Muscle of leg (tissue), 11 donors: ENCODE data around the gene SUPT5H. TPM values are rescaled to one million over a fixed set of nuclear protein-coding genes. Genes with fewer than 3 reads are reported as not detected.

ENCODE experiments used
- DNase-seq: peaks from one replicate; pipeline ENCODE4 v3.0.0; 2013
- H3K27ac ChIP-seq: one replicate; pipeline ENCODE4 v1.5.1; 2013; ENCODE audit warnings: mild to moderate bottlenecking, low read length, control low read depth
- H3K27me3 ChIP-seq: one replicate; pipeline ENCODE4 v1.6.1; 2013; ENCODE audit warnings: low read length; ENCODE audit not compliant: control insufficient read depth, insufficient read depth
- H3K36me3 ChIP-seq: one replicate; pipeline ENCODE4 v1.6.1; 2013; ENCODE audit warnings: low read length; ENCODE audit not compliant: control insufficient read depth, insufficient read depth
- H3K4me1 ChIP-seq: one replicate; pipeline ENCODE4 v1.6.1; 2013; ENCODE audit warnings: low read length; ENCODE audit not compliant: control insufficient read depth, insufficient read depth
- H3K4me3 ChIP-seq: one replicate; pipeline ENCODE4 v1.5.1; 2013; ENCODE audit warnings: low read length, control low read depth
- H3K9me3 ChIP-seq: replicated peaks from 2 replicates; pipeline ENCODE4 v1.6.1; 2013; ENCODE audit warnings: low read depth, low read length; ENCODE audit not compliant: control insufficient read depth
- WGBS: methylation state at CpG from one replicate; pipeline ENCODE4 v1.1.5; 2013; ENCODE audit warnings: missing lambda C conversion rate; ENCODE audit not compliant: insufficient coverage; 5-methylcytosine and 5-hydroxymethylcytosine counted together
- polyA plus RNA-seq, 8 donors: library from polyadenylated mRNA; unstranded; fragments of 120-200 nt; gene quantifications; one replicate each; pipeline versions ENCODE4 v1.2.1 to v1.2.3, GENCODE V29; 2013; ENCODE audit warnings: inconsistent platforms in 1 of 8, low replicate concordance in 1 of 8; ENCODE audit not compliant: insufficient read length in 8 of 8, insufficient read depth in 1 of 8
- total RNA-seq: library from RNA; stranded (reverse); fragments of 120-200 nt; gene quantifications from one replicate; pipeline ENCODE4 v1.2.4, GENCODE V29; 2013

SUPT5H gene
- total and polyA plus RNA-seq, 9 donors = 50.0 to 108 (median 99.6) TPM

GRCh38 chr19:39480337-39481228 is 35.2 kb downstream of the SUPT5H start, which contains the start of gene TIMM50:
TSS of gene TIMM50 (plus strand) at chr19:39480838. CDS start at chr19:39480854, 16 bp downstream.
- Histone ChIP-seq H3K4me1 (peaks cover 18% of the 10 kb centered on the region), H3K27me3 (no peaks in the 10 kb centered on the region), H3K4me3 (peak within 1 kb of the TSS; percentile 89), H3K36me3 (peaks cover 34% of the 10 kb centered on the region), H3K27ac (peak within 1 kb of the TSS; percentile 85), H3K9me3 (no peaks in the 10 kb centered on the region)
- WGBS = under 1% methylated on average over 43 of the region's 62 CpGs
- peak; percentile 98 for DNase-seq

GRCh38 chr19:39481229-39481545 is 35.8 kb downstream of the SUPT5H start:
- 3% methylated on average over 8 of the region's 12 CpGs for WGBS
- no peak for DNase-seq
- Histone ChIP-seq H3K4me1 (peaks cover 18% of the 10 kb centered on the region), H3K27me3 (no peaks in the 10 kb centered on the region), H3K9me3 (no peaks in the 10 kb centered on the region), H3K4me3 (peak overlapping the region; percentile 89), H3K36me3 (peaks cover 34% of the 10 kb centered on the region), H3K27ac (peak overlapping the region; percentile 85)

GRCh38 chr19:39481676-39482075 is 36.3 kb downstream of the SUPT5H start:
- H3K9me3 ChIP-seq = no peaks in the 10 kb centered on the region
- H3K4me1 ChIP-seq = peaks cover 18% of the 10 kb centered on the region
- H3K27me3 ChIP-seq = no peaks in the 10 kb centered on the region
- 79% methylated on average over 10 of the region's 11 CpGs for WGBS
- peaks cover 34% of the 10 kb centered on the region for H3K36me3 ChIP-seq
- H3K4me3 ChIP-seq = peak overlapping the region; percentile 89
- no peak for DNase-seq
- no peak overlapping the region for H3K27ac ChIP-seq

- peaks cover 18% of the 10 kb centered on the region for H3K4me1 ChIP-seq
- peaks cover 45% of the 10 kb centered on the region for H3K36me3 ChIP-seq
- no peaks in the 10 kb centered on the region for H3K27me3 ChIP-seq
- DNase-seq = no peak
- no CpG with 5 or more reads among the region's 6 CpGs for WGBS
- H3K4me3 ChIP-seq = no peak overlapping the region
- no peaks in the 10 kb centered on the region for H3K9me3 ChIP-seq
- no peak overlapping the region for H3K27ac ChIP-seq
Observed at GRCh38 chr19:39483141-39483540, 37.8 kb downstream of the SUPT5H start.

GRCh38 chr19:39489756-39490155 is 44.4 kb downstream of the SUPT5H start:
- 75% methylated on average over 2 of the region's 10 CpGs for WGBS
- Histone ChIP-seq H3K4me3 (no peak overlapping the region), H3K9me3 (no peaks in the 10 kb centered on the region), H3K27me3 (no peaks in the 10 kb centered on the region), H3K4me1 (no peaks in the 10 kb centered on the region), H3K27ac (no peak overlapping the region), H3K36me3 (peaks cover 61% of the 10 kb centered on the region)
- no peak for DNase-seq

GRCh38 chr19:39492225-39492624 is 46.8 kb downstream of the SUPT5H start:
- Histone ChIP-seq H3K4me1 (no peaks in the 10 kb centered on the region), H3K4me3 (no peak overlapping the region), H3K27me3 (peaks cover 14% of the 10 kb centered on the region), H3K27ac (no peak overlapping the region), H3K36me3 (peaks cover 41% of the 10 kb centered on the region), H3K9me3 (no peaks in the 10 kb centered on the region)
- DNase-seq = no peak
- WGBS = 67% methylated on average over 1 of the region's 6 CpGs

GRCh38 chr19:39492788-39493187 is 47.4 kb downstream of the SUPT5H start:
- Histone ChIP-seq H3K27ac (no peak overlapping the region), H3K9me3 (no peaks in the 10 kb centered on the region), H3K4me1 (peaks cover 3% of the 10 kb centered on the region), H3K27me3 (peaks cover 20% of the 10 kb centered on the region), H3K36me3 (peaks cover 36% of the 10 kb centered on the region), H3K4me3 (no peak overlapping the region)
- no peak for DNase-seq
- WGBS = no CpG with 5 or more reads among the region's 3 CpGs

GRCh38 chr19:39494661-39495060 is 49.3 kb downstream of the SUPT5H start:
- Histone ChIP-seq H3K36me3 (peaks cover 17% of the 10 kb centered on the region), H3K9me3 (no peaks in the 10 kb centered on the region), H3K27ac (no peak overlapping the region), H3K4me3 (no peak overlapping the region), H3K27me3 (peaks cover 38% of the 10 kb centered on the region), H3K4me1 (peaks cover 14% of the 10 kb centered on the region)
- DNase-seq = no peak
- 46% methylated on average over 2 of the region's 5 CpGs for WGBS

GRCh38 chr19:39496063-39496462 is 50.7 kb downstream of the SUPT5H start:
- no peak for DNase-seq
- WGBS = no CpG with 5 or more reads among the region's 5 CpGs
- Histone ChIP-seq H3K36me3 (peaks cover 10% of the 10 kb centered on the region), H3K4me1 (peaks cover 14% of the 10 kb centered on the region), H3K27ac (no peak overlapping the region), H3K9me3 (no peaks in the 10 kb centered on the region), H3K27me3 (peaks cover 50% of the 10 kb centered on the region), H3K4me3 (no peak overlapping the region)

- Histone ChIP-seq H3K27me3 (peaks cover 61% of the 10 kb centered on the region), H3K36me3 (no peaks in the 10 kb centered on the region), H3K4me3 (no peak overlapping the region), H3K9me3 (no peaks in the 10 kb centered on the region), H3K27ac (no peak overlapping the region), H3K4me1 (peaks cover 14% of the 10 kb centered on the region)
- WGBS = no CpG with 5 or more reads among the region's 7 CpGs
- DNase-seq = no peak
Observed at GRCh38 chr19:39497701-39497995, 52.3 kb downstream of the SUPT5H start.
